Gastroesophageal sphincter (tissue), 4 donors: ENCODE measurements around the gene GRB14. TPM values are rescaled to one million over a fixed set of nuclear protein-coding genes. Genes with fewer than 3 reads are reported as not detected.

Source experiments
- ATAC-seq: fragments of 150-250 bp; one replicate; pipeline ENCODE4 v1.9.1; 2016; ENCODE audit warnings: mild to moderate bottlenecking, moderate library complexity
- H3K27ac ChIP-seq, 4 donors: fragments of 200-600 bp; sonication (generic) in 3 of 4; 1 replicate in 3 of 4; 2 replicates in 1 of 4; pipeline ENCODE4 v1.5.1; 2016 to 2019
- H3K27me3 ChIP-seq: fragments of 200-600 bp; sonication (generic); one replicate; pipeline ENCODE4 v1.5.1; 2019
- H3K36me3 ChIP-seq, 2 donors: fragments of 200-600 bp; sonication (generic); one replicate each; pipeline ENCODE4 v1.5.1; 2019; ENCODE audit warnings: control low read depth in 1 of 2
- H3K4me1 ChIP-seq, 3 donors: fragments of 200-600 bp; sonication (generic); 1 replicate in 2 of 3; 2 replicates in 1 of 3; pipeline ENCODE4 v1.5.1; 2016 to 2019; ENCODE audit warnings: control low read depth in 2 of 3
- H3K4me3 ChIP-seq, 2 donors: fragments of 200-600 bp; sonication (generic); one replicate each; pipeline ENCODE4 v1.5.1; 2019; ENCODE audit warnings: mild to moderate bottlenecking in 1 of 2, moderate library complexity in 1 of 2
- H3K9me3 ChIP-seq, 3 donors: fragments of 200-600 bp; sonication (generic); one replicate each; pipeline ENCODE4 v1.5.1; 2017 to 2019; ENCODE audit warnings: control low read depth in 2 of 3
- EP300 ChIP-seq: sonication (generic); formaldehyde crosslinking; IDR thresholded peaks from one replicate; pipeline ENCODE4 v1.6.1; 2017; ENCODE audit warnings: antibody characterized with exemption, mild to moderate bottlenecking
- POLR2A ChIP-seq, 2 donors: fragments of 450-650 bp; IDR thresholded peaks; one replicate each; pipeline ENCODE4 v1.6.1; 2017; ENCODE audit warnings: antibody characterized with exemption in 2 of 2, mild to moderate bottlenecking in 2 of 2, moderate library complexity in 1 of 2
- POLR2AphosphoS5 ChIP-seq: sonication (generic); formaldehyde crosslinking; IDR thresholded peaks from one replicate; pipeline ENCODE4 v1.6.1; 2017; ENCODE audit warnings: antibody characterized with exemption
- WGBS, 2 donors: methylation state at CpG; one replicate each; pipeline ENCODE4 v1.1.5; 2018; ENCODE audit warnings: low coverage in 1 of 2; 5-methylcytosine and 5-hydroxymethylcytosine counted together
- total RNA-seq, 4 donors: library from RNA; depleted of rRNA; stranded (reverse); fragments of >200 nt; gene quantifications; one replicate each; pipeline ENCODE4 v1.1.0, GENCODE V29; 2016
- TF ChIP-seq, protein P1 (sequence below), 4 experiments: fragments of 200-600 bp in 2 of 4; fragments of 450-650 bp in 2 of 4; sonication (generic) in 1 of 4; IDR thresholded peaks; one replicate each; pipeline ENCODE4 v1.5.1; 2017 to 2019; ENCODE audit warnings: antibody characterized with exemption in 4 of 4, mild to moderate bottlenecking in 2 of 4, moderate library complexity in 2 of 4

Gene GRB14
- total RNA-seq, 4 donors from 2014 or later: 0.94 to 5.3 (median 2.4) TPM

DNA sequence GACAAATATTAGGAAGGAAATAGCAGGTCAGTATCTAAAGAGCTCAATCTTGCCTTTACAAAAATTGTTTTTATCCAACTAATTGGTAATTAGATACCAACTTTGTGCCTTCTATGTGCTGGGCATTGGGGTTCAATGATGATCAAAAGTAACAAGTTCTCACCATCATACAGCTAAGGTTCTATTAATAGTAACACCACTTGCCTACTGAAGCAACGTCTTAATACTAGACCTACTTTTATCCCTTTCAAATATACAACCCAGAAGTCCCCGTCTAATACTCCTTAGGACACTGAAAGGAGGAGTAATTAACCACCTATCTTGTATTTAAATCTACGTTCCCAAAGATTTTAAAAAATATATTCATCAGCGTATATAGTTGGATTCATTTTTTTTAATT lies 59.3 kb downstream of the GRB14 start:
- Histone ChIP-seq H3K9me3 (no peaks in the 10 kb centered on the region), H3K36me3 (no peaks in the 10 kb centered on the region), H3K4me3 (no peak overlapping the region), H3K27me3 (no peaks in the 10 kb centered on the region), H3K27ac (peak overlapping the region in 2 of 4 donors; percentile 4 to 12), H3K4me1 (peaks cover 4 to 33% (median 4%) of the 10 kb centered on the region in 3 donors)
- TF ChIP-seq, protein P1, sequence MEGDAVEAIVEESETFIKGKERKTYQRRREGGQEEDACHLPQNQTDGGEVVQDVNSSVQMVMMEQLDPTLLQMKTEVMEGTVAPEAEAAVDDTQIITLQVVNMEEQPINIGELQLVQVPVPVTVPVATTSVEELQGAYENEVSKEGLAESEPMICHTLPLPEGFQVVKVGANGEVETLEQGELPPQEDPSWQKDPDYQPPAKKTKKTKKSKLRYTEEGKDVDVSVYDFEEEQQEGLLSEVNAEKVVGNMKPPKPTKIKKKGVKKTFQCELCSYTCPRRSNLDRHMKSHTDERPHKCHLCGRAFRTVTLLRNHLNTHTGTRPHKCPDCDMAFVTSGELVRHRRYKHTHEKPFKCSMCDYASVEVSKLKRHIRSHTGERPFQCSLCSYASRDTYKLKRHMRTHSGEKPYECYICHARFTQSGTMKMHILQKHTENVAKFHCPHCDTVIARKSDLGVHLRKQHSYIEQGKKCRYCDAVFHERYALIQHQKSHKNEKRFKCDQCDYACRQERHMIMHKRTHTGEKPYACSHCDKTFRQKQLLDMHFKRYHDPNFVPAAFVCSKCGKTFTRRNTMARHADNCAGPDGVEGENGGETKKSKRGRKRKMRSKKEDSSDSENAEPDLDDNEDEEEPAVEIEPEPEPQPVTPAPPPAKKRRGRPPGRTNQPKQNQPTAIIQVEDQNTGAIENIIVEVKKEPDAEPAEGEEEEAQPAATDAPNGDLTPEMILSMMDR (IDR thresholded peaks at IDR 0.05): no peak
- no peak for TF ChIP-seq EP300
- TF ChIP-seq POLR2A (IDR thresholded peaks at IDR 0.05): no peak
- no peak for TF ChIP-seq POLR2AphosphoS5
- WGBS, 2 donors: 26 to 43% methylated on average over 4 of the region's 4 CpGs
- ATAC-seq: no peak

DNA sequence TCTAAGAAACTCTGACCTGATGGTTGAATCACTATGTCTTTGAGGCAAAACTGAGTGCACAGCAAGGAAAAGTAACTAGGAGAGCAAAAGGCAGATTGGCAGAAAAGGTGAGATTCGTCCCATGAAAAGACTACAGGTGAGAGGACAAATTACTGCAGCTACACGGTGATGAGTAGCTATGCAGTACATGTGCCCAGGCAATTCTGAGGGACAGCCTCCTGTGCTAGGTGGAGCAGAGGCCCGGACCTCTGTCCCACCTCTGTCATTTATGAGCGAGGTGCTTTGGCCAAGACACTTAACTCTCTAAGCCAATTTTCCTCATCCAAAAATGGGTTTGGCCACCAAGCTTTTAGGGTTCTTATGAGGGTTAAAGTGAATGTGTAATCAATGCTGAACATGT lies 59.9 kb downstream of the GRB14 start:
- Histone ChIP-seq H3K27ac (peak overlapping the region in 1 of 4 donors; percentile 4), H3K27me3 (no peaks in the 10 kb centered on the region), H3K4me3 (no peak overlapping the region), H3K9me3 (no peaks in the 10 kb centered on the region), H3K36me3 (no peaks in the 10 kb centered on the region), H3K4me1 (peaks cover 4 to 33% (median 4%) of the 10 kb centered on the region in 3 donors)
- 83 to 91% methylated on average over 4 of the region's 4 CpGs for WGBS, 2 donors
- TF ChIP-seq POLR2A (IDR thresholded peaks at IDR 0.05) (no peak), EP300 (no peak), POLR2AphosphoS5 (no peak)
- TF ChIP-seq, protein P1 (IDR thresholded peaks at IDR 0.05): no peak
- ATAC-seq: no peak

DNA sequence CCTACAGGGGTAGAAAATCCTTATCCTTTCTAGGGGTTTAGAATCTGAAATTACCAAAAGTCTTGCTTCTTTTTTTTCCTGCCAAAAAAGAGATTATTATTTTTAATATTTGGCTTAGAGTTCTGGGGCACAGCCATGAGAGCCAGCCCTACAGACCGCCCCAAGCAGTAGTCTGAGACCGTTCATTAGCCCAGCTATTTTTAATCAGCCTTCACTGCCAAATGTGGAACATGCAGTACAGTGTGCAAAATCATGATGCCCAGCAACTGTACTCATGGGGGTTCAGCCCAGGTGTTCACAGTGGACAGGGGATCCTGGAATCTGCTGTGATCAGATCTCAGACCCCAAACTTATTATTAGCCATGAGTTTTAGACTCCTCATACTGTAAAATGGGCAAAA lies 60.4 kb downstream of the GRB14 start:
- Histone ChIP-seq H3K27ac (no peak overlapping the region), H3K4me1 (peaks cover 4 to 33% (median 4%) of the 10 kb centered on the region in 3 donors), H3K36me3 (no peaks in the 10 kb centered on the region), H3K4me3 (no peak overlapping the region), H3K9me3 (no peaks in the 10 kb centered on the region), H3K27me3 (no peaks in the 10 kb centered on the region)
- 13 to 29% methylated on average over 2 of the region's 2 CpGs for WGBS, 2 donors
- TF ChIP-seq EP300: no peak
- no peak for TF ChIP-seq POLR2AphosphoS5
- TF ChIP-seq POLR2A (IDR thresholded peaks at IDR 0.05): no peak
- TF ChIP-seq, protein P1 (IDR thresholded peaks at IDR 0.05): no peak
- no peak for ATAC-seq

DNA sequence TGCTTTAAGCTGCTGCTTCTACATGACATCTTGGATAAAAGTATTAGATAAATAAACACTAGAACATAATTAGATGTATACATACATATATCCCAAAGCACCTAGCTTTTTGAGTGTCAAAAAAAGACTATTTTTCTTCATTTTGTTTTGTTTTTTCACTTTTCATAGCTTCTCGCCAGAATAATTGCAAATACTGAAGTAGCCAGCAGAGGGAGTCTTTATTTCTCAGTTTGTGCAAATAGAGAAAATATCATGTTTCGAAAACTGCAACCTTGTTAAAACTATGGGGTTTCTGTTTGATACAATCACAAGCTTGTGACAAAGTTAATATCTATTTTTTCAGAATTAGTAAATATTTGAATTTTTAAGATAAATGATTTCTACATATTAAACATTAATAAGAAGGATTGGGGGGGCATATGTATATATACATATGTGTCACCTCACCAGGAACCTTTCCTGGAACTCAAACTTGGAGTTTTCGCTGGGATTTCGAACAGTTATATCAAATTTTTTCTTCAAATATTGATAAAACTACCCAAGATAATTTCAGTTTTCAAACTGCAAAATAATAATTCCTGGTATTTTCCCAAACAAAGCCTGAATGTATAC lies 61.0 kb downstream of the GRB14 start:
- no peak overlapping the region for H3K4me3 ChIP-seq
- WGBS, 2 donors: 27 to 37% methylated on average over 4 of the region's 4 CpGs
- ATAC-seq: no peak

DNA sequence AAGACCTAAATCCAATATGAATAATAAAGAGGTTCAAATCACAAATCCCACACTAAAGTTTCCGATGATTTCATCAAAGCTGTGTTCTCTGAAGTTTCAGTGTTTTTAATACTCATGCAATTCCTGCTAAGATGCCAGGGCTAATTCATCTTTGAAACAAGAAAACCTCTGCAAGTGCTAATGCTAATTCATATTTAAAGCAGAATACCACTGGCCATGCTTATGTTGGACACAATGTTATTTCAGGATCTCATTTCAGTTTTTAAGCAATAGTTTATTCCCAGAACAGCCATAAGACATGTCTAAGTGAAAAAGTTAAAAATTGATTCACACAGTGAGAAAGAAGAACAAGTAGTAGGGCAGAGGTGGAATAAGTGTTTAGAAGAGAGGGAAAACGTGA lies 62.8 kb downstream of the GRB14 start:
- no peak overlapping the region for H3K27ac ChIP-seq
- no peaks in the 10 kb centered on the region for H3K36me3 ChIP-seq
- ATAC-seq: no peak
- H3K4me3 ChIP-seq: no peak overlapping the region
- H3K4me1 ChIP-seq: peaks cover 4 to 30% (median 4%) of the 10 kb centered on the region in 3 donors
- TF ChIP-seq EP300: no peak
- TF ChIP-seq POLR2A (IDR thresholded peaks at IDR 0.05): no peak
- WGBS, 2 donors: 33 to 41% methylated on average over 2 of the region's 2 CpGs
- H3K9me3 ChIP-seq: no peaks in the 10 kb centered on the region
- no peaks in the 10 kb centered on the region for H3K27me3 ChIP-seq

More for the DNA sequence above, 61.0 kb downstream of the GRB14 start:
- Histone ChIP-seq H3K27ac (no peak overlapping the region), H3K36me3 (no peaks in the 10 kb centered on the region), H3K4me1 (peaks cover 4 to 31% (median 4%) of the 10 kb centered on the region in 3 donors), H3K27me3 (no peaks in the 10 kb centered on the region), H3K9me3 (no peaks in the 10 kb centered on the region)
- TF ChIP-seq, protein P1 (IDR thresholded peaks at IDR 0.05): peak; percentile 65 to 79 (median 70)
- no peak for TF ChIP-seq EP300
